ENCODE data around the gene GLDC. TPM values are rescaled to one million over a fixed set of nuclear protein-coding genes. Genes with fewer than 3 reads are reported as not detected.

GLDC gene
- total and polyA plus RNA-seq, 10 of the 15 experiments (the other 5 are each of a cell fraction or from before 2014, with no cell fraction given): 33.1 to 165 (median 114) TPM

GRCh38 chr9:6564360-6564759 is 81.2 kb downstream of the GLDC start:
- Histone ChIP-seq H3K4me2 (ENCODE audit: control insufficient read depth, insufficient read depth) (no peak overlapping the region), H4K20me1 (ENCODE audit: control insufficient read depth, insufficient read depth) (no peaks in the 10 kb centered on the region), H3K4me3 (no peak overlapping the region), H3K27me3 (replicated peaks in 1 of 2; ENCODE audit: control insufficient read depth in 2 of 2, insufficient read depth in 2 of 2, low read length in 1 of 2) (no peaks in the 10 kb centered on the region), H2AFZ (ENCODE audit: control insufficient read depth, low read depth, low read length) (no peak overlapping the region), H3K79me2 (ENCODE audit: control insufficient read depth, insufficient read depth, low read length) (no peaks in the 10 kb centered on the region), H3K9ac (ENCODE audit: control insufficient read depth, insufficient read depth, low read length) (no peak overlapping the region), H3K36me3 (ENCODE audit: control insufficient read depth in 2 of 2, insufficient read depth in 2 of 2, low read length in 1 of 2) (peaks cover 7 to 8% of the 10 kb centered on the region in 2 experiments), H3K9me3 (replicated peaks; ENCODE audit: control insufficient read depth, insufficient read depth, low read length) (no peaks in the 10 kb centered on the region), H3K27ac (ENCODE audit: control insufficient read depth, insufficient read depth) (no peak overlapping the region), H3K4me1 (ENCODE audit: control insufficient read depth, insufficient read depth, low read length) (no peaks in the 10 kb centered on the region)
- ATAC-seq (no peak), DNase-seq (ENCODE audit: low read depth, low spot score) (no peak), FAIRE-seq (no peak)
- intact Hi-C loops (cut with micrococcal nuclease; ENCODE audit: unreplicated experiment) (loop anchor here (10.0 kb wide), 1 partner anchor 510 kb away; no protein-coding TSS in a partner anchor), in situ Hi-C loops (cut with MboI) (no loop called here)
- BruUV-seq (replicated peaks): no TSS peak
- TF ChIP-seq, protein P1, sequence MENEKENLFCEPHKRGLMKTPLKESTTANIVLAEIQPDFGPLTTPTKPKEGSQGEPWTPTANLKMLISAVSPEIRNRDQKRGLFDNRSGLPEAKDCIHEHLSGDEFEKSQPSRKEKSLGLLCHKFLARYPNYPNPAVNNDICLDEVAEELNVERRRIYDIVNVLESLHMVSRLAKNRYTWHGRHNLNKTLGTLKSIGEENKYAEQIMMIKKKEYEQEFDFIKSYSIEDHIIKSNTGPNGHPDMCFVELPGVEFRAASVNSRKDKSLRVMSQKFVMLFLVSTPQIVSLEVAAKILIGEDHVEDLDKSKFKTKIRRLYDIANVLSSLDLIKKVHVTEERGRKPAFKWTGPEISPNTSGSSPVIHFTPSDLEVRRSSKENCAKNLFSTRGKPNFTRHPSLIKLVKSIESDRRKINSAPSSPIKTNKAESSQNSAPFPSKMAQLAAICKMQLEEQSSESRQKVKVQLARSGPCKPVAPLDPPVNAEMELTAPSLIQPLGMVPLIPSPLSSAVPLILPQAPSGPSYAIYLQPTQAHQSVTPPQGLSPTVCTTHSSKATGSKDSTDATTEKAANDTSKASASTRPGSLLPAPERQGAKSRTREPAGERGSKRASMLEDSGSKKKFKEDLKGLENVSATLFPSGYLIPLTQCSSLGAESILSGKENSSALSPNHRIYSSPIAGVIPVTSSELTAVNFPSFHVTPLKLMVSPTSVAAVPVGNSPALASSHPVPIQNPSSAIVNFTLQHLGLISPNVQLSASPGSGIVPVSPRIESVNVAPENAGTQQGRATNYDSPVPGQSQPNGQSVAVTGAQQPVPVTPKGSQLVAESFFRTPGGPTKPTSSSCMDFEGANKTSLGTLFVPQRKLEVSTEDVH (IDR thresholded peaks at IDR 0.05; ENCODE audit: low read depth, partially characterized antibody): no peak
- CTCF ChIA-PET: no interaction called here
- RAD21 ChIA-PET (ENCODE audit: unreplicated experiment): no interaction called here
- WGBS (ENCODE audit: insufficient coverage, insufficient replicate concordance, low lambda C conversion rate, missing lambda C conversion rate): 98% methylated on average over 5 of the region's 5 CpGs
- POLR2A ChIA-PET: interaction anchor here (0.7 kb wide), 1 partner anchor 118 kb away, joined by 3 read pairs; no protein-coding TSS in a partner anchor
- SMC1A ChIA-PET (ENCODE audit: uncharacterized antibody, unreplicated experiment): no interaction called here

DNA sequence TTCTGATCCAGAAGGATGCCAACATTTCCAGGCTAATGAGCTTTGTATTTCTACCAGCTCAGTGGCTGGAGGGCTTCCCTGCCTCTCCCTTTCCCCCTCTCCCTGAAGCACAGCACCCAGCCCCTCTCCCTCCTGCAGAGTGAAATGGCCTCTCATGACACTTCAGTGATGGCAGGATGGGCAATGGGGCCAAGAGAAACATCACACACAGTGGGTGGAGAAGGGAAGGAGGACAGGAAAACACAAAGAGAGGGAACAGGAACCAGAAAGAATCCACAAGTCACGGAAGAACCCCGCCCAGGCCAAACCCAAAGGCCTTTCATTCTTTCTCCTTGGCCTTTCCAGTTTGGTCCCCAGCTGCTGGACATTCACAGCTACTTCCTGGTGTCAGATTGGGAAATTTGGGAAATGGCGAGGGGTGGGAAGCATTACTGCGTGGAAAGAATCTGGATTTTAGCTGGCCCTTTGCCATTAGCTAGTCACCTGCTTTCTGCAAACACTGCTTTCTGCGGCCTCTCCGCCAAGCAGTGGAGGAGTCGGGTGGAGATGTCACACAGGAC is 82.6 kb downstream of the GLDC start:
- no peak for TF ChIP-seq CHD1 (IDR thresholded peaks at IDR 0.05; ENCODE audit: low read depth, low read length)
- TF ChIP-seq FOS (IDR thresholded peaks at IDR 0.05; ENCODE audit: borderline replicate concordance, extremely low read depth, insufficient read length): no peak
- TF ChIP-seq SUZ12 (IDR thresholded peaks at IDR 0.05; ENCODE audit: unreplicated experiment): no peak
- no peak for TF ChIP-seq MEF2A (IDR thresholded peaks at IDR 0.05; ENCODE audit: insufficient read depth, low read depth, low read length)
- TF ChIP-seq PML (IDR thresholded peaks at IDR 0.05; ENCODE audit: low read length): no peak
- no peak for TF ChIP-seq PAX5 (IDR thresholded peaks at IDR 0.05; ENCODE audit: borderline replicate concordance, low read depth, low read length)
- TF ChIP-seq RBBP5 (conservative IDR thresholded peaks at IDR 0.05): no peak
- TF ChIP-seq STAT3 (IDR thresholded peaks at IDR 0.05; ENCODE audit: low read depth, low read length): no peak
- no peak for TF ChIP-seq PAX8 (IDR thresholded peaks at IDR 0.05)
- no peak for TF ChIP-seq HCFC1 (IDR thresholded peaks at IDR 0.05; ENCODE audit: low read length)
- no peak for TF ChIP-seq TCF12 (IDR thresholded peaks at IDR 0.05; ENCODE audit: low read depth, low read length)
- TF ChIP-seq KAT2A (conservative IDR thresholded peaks at IDR 0.05; ENCODE audit: control insufficient read depth, low read depth, low read length): no peak
- TF ChIP-seq TCF7 (IDR thresholded peaks at IDR 0.05; ENCODE audit: borderline replicate concordance): no peak
- no peak for TF ChIP-seq CREB1 (IDR thresholded peaks at IDR 0.05; ENCODE audit: low read depth)
- no peak for TF ChIP-seq RB1 (IDR thresholded peaks at IDR 0.05; ENCODE audit: borderline replicate concordance)
- POLR2A ChIA-PET: interaction anchor here (1.0 kb wide), 1 partner anchor 12 kb away, joined by 5 read pairs; no protein-coding TSS in a partner anchor
- CTCF ChIA-PET: interaction anchor here (0.9 to 2.6 kb wide), 3 partner anchors 9 to 208 kb away, joined by 3 to 9 read pairs (median 4); no protein-coding TSS in a partner anchor
- no peak for FAIRE-seq
- no peak overlapping the region for H3K4me3 ChIP-seq
- in situ Hi-C loops (cut with MboI): no loop called here
- H4K20me1 ChIP-seq (ENCODE audit: control insufficient read depth, insufficient read depth): no peaks in the 10 kb centered on the region
- RAD21 ChIA-PET (ENCODE audit: unreplicated experiment): interaction anchor here (1.1 to 1.4 kb wide), 2 partner anchors 23 to 206 kb away, joined by 3 read pairs; no protein-coding TSS in a partner anchor
- H3K9ac ChIP-seq (ENCODE audit: control insufficient read depth, insufficient read depth, low read length): no peak overlapping the region
- H3K36me3 ChIP-seq (ENCODE audit: control insufficient read depth in 2 of 2, insufficient read depth in 2 of 2, low read length in 1 of 2): peaks cover 9 to 11% of the 10 kb centered on the region in 2 experiments
- no peak for ATAC-seq
- no peaks in the 10 kb centered on the region for H3K27me3 ChIP-seq (replicated peaks in 1 of 2; ENCODE audit: control insufficient read depth in 2 of 2, insufficient read depth in 2 of 2, low read length in 1 of 2)
- no peaks in the 10 kb centered on the region for H3K4me1 ChIP-seq (ENCODE audit: control insufficient read depth, insufficient read depth, low read length)
- no peak overlapping the region for H2AFZ ChIP-seq (ENCODE audit: control insufficient read depth, low read depth, low read length)
- H3K9me3 ChIP-seq (replicated peaks; ENCODE audit: control insufficient read depth, insufficient read depth, low read length): no peaks in the 10 kb centered on the region
- DNase-seq (ENCODE audit: low read depth, low spot score): no peak
- intact Hi-C loops (cut with micrococcal nuclease; ENCODE audit: unreplicated experiment): loop anchor here (10.0 kb wide), 1 partner anchor 508 kb away; no protein-coding TSS in a partner anchor
- H3K79me2 ChIP-seq (ENCODE audit: control insufficient read depth, insufficient read depth, low read length): no peaks in the 10 kb centered on the region
- SMC1A ChIA-PET (ENCODE audit: uncharacterized antibody, unreplicated experiment): interaction anchor here (0.6 to 1.9 kb wide), 4 partner anchors 9 to 1426 kb away, joined by 3 to 5 read pairs (median 4); no protein-coding TSS in a partner anchor
- no peak overlapping the region for H3K27ac ChIP-seq (ENCODE audit: control insufficient read depth, insufficient read depth)
- WGBS (ENCODE audit: insufficient coverage, insufficient replicate concordance, low lambda C conversion rate, missing lambda C conversion rate): 95% methylated on average over 7 of the region's 7 CpGs
- no TSS peak for BruUV-seq (replicated peaks)
- H3K4me2 ChIP-seq (ENCODE audit: control insufficient read depth, insufficient read depth): no peak overlapping the region

Data from GM12878 (cell line).